AG09319 (cell line): Measurements from ENCODE around the gene CKS2.

Experiments
- DNase-seq: peaks from one replicate; pipeline ENCODE4 v3.0.0-alpha.2; 2010; ENCODE audit warnings: low read depth; ENCODE audit errors: extremely low read depth
- TF ChIP-seq, protein P1 (sequence below): IDR thresholded peaks from 2 replicates; pipeline ENCODE4 v1.5.1; 2011; ENCODE audit warnings: low read depth, mild to moderate bottlenecking, inconsistent platforms, low read length, moderate library complexity

Gene CKS2

GRCh38 chr9:89312222-89312571 lies 1.2 kb downstream of the CKS2 start:
- TF ChIP-seq, protein P1, sequence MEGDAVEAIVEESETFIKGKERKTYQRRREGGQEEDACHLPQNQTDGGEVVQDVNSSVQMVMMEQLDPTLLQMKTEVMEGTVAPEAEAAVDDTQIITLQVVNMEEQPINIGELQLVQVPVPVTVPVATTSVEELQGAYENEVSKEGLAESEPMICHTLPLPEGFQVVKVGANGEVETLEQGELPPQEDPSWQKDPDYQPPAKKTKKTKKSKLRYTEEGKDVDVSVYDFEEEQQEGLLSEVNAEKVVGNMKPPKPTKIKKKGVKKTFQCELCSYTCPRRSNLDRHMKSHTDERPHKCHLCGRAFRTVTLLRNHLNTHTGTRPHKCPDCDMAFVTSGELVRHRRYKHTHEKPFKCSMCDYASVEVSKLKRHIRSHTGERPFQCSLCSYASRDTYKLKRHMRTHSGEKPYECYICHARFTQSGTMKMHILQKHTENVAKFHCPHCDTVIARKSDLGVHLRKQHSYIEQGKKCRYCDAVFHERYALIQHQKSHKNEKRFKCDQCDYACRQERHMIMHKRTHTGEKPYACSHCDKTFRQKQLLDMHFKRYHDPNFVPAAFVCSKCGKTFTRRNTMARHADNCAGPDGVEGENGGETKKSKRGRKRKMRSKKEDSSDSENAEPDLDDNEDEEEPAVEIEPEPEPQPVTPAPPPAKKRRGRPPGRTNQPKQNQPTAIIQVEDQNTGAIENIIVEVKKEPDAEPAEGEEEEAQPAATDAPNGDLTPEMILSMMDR, result no peak
- no peak for DNase-seq

DNA sequence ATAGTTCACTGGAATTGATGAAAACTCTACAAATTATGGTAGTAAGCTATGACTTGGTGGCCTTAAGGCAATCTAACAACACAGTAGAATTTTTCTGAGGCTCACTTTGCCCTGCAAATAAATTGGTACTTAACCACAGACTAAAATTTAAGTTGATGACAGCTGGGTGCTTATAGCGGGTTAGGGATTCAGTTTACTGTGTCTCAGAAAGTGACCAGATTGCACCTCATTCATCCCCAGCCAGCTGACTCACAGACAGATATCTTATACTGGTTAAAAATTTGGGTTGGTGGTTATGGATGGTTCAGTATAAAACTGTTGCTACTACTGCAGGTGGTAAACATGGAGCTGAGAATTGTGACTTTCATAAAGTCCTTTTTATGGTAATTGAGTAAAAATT lies 2.8 kb downstream of the CKS2 start:
- DNase-seq, result no peak
- TF ChIP-seq, protein P1, result no peak

DNA sequence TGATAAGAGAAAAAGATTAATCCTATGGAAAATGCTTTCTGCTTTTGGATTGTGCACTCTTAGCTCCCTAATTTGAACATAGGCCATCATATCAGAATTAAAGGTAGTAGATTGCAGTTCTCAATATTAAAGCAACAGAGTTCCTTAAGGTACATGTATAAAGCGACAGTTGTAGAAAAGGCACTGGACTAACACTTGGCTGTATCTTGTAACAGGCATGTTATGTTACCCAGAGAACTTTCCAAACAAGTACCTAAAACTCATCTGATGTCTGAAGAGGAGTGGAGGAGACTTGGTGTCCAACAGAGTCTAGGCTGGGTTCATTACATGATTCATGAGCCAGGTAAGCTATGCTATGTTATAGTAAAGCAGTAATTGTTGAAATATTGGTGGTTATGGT lies 4.0 kb downstream of the CKS2 start:
- no peak for DNase-seq
- TF ChIP-seq, protein P1, result no peak

DNA sequence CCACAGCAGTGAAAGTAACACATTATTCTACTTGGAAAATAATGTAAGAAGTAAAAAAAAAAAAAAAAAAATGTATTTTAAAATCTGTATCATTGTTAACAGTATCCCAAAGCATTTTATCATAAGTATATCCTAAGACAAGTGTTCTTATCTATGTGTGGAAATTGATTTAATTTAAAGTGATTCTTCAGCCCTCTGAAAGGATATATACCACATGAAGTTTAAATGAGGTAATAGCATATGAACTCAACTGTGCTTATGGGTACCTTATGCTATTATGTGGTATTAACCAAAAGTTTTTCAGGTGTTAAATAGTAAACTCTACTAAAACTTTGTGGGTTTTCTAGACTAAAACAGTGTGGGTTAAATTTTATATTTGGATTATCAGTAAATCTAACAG lies 4.5 kb downstream of the CKS2 start:
- no peak for DNase-seq
- TF ChIP-seq, protein P1, result no peak

DNA sequence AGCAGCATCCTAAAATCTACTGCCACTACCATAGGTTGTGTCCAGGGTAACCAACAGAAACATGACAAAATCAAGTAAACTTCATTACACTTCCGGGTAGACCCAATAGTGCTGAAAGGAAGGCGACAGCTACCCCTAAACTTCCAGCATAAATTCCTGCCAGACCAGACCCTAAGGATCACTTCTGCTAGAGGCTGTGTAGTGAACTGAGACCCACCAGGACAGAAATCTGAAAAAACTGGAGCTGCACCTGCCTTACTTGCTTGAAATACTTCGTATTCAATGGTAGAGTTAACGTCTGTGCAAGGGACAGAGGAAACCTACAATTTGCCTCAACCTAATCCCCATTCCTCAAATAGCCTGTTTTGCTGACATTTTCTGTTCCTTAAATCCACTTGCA lies 6.3 kb downstream of the CKS2 start:
- DNase-seq, result no peak
- TF ChIP-seq, protein P1, result no peak

DNA sequence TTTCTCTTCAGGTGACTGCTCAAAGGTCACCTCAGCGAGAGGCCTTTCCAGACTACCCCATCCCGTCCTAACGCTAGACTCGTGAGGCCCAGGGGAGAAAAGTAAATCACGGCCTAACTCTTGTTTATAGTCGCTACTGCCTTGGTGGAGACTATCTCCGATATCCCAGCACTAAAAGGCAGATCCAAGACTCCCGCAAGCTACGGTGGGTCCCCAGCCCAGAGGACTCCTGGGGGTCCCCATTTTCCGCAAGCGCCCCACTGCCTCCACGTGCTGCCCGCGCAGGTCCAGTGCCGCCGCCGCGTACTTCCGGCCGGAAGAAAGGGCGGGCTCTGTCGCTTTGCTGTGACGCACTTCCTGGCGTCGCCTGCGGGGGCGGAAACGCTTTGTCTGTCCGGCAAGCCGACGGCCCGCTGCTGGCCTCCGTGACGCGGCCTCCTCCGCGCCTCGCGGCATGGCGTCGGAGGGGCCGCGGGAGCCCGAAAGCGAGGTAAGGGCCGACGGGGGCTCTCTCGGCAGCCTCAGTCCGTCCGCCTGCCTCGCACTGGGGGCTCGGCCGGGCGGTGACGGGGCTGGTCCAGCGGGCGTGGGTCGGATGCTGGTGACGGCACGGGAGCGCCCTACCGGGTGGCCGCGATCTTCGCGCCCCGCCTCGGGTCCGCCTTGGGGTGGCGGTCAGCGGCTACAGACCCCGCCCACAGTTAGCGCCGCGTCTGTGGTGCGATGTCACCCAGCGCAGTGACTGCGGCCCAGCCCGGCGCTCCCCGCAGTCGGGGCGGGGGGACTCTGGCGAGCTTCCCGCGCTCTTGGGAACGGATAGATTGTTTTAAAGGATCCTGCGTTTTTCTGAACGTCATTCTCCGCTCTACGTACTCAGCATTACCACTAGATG lies 7.4 kb downstream of the CKS2 start, which contains the start of gene SECISBP2:
Gene SECISBP2, plus strand, starts transcription at position 378 of the 892 bp plus-strand sequence. Its CDS starts 77 bp downstream, at position 455.
- TF ChIP-seq, protein P1, result peak; percentile 71
- DNase-seq, result peak; percentile 97

GRCh38 chr9:89319015-89319905 lies 8.3 kb downstream of the CKS2 start:
- DNase-seq, result no peak
- TF ChIP-seq, protein P1, result no peak
